Effector CD4-positive, alpha-beta T cell (primary cell): Measurements from ENCODE around the gene ASGR1.
A peak's percentile ranks its signal among the peaks of the same experiment; 100 is the strongest.
"Not testable (repeated sequence)": the region's sequence is repeated elsewhere in the genome, so short reads cannot be mapped to it uniquely, and the experiment has no call there.

Source experiments
- DNase-seq: peaks from one replicate; pipeline ENCODE4 v3.0.0-alpha.2; 2020

Gene ASGR1

DNA sequence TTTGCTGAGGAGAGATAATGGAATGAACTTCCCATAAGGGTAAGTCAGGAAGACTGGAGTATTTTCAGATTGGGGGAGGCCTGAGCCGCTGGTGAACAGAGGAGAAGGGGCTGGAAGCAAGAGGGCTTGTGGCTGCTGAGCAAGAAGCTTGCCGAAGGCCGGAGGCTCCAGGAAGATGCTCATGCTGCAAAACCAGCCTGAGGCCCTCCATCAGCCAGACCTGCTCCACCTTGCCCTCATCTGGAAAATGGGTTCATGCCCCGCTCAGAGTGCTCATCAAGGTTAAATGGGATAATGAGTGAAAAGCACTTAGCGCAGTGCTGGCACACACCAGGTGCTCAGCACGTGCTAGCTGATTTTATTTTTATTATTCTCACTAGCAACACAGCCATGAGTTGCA lies 5.5 kb upstream of the ASGR1 start:
- DNase-seq, result no peak

GRCh38 chr17:7184091-7184488 lies 4.9 kb upstream of the ASGR1 start:
- no peak for DNase-seq

DNA sequence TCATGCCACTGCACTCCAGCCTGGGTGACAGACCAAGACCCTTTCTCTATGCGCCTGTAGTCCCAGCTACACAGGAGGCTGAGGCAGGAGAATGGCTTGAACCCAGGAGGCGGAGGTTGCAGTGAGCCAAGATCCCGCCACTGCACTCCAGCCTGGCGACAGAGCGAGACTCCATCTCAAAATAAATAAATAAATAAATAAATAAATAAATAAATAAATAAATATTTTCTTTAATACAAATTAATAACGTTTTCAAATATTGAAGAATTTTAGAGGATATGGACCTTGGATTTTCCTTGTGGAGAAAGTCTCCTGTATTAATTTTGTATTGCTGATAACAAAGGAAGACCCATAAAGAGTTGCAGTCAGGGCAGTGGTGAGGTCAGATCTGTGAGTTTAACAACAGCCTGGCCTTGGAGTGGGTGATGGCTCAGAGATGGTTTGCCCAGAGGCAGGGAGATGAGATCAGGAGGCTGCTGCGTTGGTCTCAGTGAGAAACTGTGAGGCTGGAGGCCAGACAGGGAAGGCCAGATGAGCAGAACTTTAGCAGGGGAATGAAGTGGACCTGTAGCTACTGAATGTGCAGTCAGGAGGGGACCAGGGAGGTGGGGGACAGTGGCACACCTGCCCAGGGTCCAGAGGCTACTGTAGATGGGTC lies 4.4 kb upstream of the ASGR1 start:
- DNase-seq, result no peak

DNA sequence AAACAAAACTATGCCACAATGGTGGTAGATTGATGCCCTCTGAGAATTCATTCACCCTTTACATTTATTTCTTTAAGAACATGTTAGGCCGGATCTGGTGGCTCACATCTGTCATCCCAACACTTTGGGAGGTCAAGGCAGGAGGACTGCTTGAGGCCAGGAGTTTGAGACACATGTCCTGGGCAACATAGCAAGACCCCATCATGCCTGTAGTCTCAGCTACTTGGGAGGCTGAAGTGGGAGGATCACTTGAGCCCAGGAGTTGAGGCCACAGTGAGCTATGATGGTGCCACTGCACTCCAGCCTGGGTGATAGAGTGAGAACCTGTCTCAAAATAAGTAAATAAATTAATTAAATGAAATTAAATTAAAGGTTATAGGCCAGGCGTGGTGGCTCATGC lies 2.9 kb upstream of the ASGR1 start:
- DNase-seq, result not testable (repeated sequence)

- no peak for DNase-seq
These were observed 225 bp downstream of the ASGR1 start for GRCh38 chr17:7178973-7179316.

- no peak for DNase-seq
These were observed 1.2 kb downstream of the ASGR1 start for GRCh38 chr17:7177954-7178477.

DNA sequence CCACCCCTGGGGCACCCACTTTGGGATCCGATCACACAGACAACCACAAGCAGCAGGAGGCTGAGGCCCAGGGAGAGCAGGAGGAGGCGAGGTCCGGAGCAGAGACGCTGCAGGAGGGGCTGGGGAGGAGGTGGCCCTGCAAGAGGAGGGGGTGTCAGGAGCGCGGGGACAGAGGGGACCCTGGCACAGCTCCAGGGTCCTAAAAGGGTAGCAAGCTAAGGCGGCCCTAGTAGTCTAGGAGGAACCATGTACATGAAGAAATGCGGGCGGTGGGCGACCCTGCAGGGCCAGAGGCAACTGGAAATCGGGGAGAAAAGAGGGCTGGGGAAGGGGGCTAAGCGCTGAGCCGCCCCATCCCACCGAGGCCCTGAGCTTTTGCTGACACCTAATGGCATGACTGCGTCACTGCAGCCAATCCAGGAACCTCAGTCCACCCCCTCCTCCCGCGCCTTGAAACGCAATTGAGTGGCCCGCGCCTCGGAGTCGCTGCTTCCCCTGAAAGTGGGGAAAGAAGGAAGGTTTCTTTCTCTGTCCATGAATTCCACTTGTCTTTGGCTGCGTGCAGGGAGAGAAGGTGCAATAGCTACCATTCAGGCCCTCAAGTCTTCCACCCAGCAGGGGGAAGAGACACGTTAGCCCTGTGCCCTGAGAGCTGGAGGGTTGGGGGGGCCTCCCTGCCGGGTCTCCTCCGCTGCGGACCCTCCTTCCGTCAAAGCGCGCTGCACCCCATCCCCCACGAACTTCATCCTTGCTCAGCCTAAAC lies 1.8 kb downstream of the ASGR1 start:
- DNase-seq, result peak; percentile 56

GRCh38 chr17:7176841-7177190 lies 2.4 kb downstream of the ASGR1 start:
- DNase-seq, result no peak

- no peak for DNase-seq
These were observed 2.9 kb downstream of the ASGR1 start for GRCh38 chr17:7176107-7176840.

DNA sequence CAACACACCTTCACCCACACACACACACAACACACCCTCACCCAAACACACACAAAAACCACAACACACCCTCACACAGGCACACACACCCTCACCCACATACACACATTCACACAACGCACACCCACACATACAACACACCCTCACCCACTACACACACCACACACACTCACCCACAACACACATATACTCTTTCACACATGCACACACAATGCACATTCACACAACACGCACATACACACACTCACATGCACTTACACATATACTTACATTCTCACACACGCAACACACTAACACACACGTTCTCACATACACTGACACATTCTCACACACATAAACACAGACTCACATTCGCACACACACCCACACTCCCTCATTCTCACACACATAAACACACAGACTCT lies 3.8 kb downstream of the ASGR1 start:
- no peak for DNase-seq

DNA sequence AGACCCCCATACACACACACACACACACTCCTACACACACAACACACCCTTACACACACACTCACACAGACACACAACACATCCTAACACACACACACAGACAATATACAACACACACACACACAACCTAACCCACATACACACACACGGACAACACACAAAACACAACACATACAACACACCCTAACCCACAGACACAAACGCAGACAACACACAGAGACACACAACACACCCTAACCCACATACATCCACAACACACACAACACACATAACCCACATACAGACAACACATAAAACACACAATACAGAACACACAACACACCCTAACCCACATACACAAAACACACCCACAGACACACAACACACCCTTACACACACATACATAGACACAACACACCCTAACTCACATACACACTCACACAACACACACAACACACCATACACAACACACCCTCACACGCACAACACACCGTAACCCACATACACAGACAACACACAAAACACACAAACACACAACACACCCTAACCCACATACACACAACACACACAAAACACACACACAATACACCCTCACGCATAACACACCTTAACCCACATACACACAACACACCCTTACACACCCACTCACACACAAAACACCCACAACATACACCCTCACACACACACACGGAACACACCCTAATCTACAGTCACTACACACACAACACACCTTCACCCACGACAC lies 4.4 kb downstream of the ASGR1 start:
- DNase-seq, result no peak

GRCh38 chr17:7173687-7174602 lies 5.2 kb downstream of the ASGR1 start:
- peak; percentile 38 for DNase-seq

GRCh38 chr17:7172522-7173191 lies 6.5 kb downstream of the ASGR1 start:
- not testable (repeated sequence) for DNase-seq

DNA sequence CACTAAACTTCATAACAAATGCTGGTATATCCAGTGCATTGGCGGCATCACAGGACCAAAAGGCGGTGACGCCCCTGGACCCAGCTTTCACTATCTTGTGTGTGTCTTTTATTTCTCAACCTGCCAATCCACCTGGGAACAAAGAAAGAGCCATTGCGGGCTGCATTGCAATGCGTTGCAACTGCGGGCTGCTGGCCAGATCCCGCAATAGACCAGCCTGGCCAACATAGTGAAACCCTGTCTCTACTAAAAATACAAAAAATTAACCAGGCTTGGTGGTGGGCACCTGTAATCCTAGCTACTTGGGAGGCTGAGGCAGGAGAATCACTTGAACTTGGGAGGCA lies 9.6 kb downstream of the ASGR1 start:
- not testable (repeated sequence) for DNase-seq

DNA sequence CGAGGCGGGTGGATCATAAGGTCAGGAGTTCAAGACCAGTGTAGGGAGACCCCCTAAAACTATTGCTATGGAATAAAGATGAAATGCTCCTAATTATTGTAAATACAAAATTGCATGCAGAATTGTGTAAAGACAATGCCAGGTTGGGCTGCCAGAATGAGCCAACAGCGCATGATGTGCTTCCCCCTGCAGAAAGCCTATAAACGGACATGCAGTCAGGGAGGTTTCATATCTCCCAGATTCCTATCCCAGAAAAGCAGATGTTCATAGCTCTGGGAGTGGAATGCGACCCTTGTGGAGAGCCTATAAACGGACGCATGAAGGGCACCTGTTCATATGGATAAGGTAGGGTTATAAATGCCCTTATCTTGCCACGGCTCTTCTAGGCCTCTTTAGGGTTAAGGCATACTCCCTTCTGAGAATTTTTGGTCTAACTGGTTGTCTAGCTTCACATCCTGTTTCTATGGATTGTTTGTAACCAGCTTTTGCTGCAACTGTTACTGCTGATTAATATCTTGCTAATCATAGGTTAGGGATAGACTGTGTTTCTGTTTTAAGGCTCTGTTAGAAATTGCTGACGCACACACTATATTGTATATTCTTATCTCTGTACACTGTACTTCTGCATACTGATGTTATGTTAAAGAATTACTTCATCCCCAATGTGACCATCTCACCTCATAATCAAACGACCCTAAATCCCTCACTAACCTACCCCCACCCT lies 10.2 kb downstream of the ASGR1 start:
- not testable (repeated sequence) for DNase-seq

GRCh38 chr17:7167832-7168231 lies 11.3 kb downstream of the ASGR1 start:
- DNase-seq, result no peak

- no peak for DNase-seq
These were observed 12.3 kb downstream of the ASGR1 start for GRCh38 chr17:7166873-7167272.

DNA sequence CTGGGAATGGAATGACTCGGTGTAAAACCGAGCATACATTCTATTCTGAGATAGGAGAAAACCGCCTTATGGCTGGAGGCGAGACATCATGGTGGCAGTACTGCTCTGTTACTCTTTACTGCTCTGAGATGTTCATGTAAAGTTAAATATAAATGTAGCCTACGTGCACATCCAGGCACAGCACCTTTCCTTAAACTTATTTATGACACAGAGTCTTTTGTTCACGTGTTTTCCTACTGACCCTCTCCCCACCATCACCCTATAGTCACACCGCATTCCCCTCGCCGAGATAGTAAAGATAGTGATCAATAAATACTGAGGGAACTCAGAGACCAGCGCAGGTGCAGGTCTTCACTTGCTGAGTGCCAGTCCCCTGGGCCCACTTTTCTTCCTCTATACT lies 19.6 kb downstream of the ASGR1 start:
- not testable (repeated sequence) for DNase-seq

- DNase-seq, result not testable (repeated sequence)
These were observed 20.7 kb downstream of the ASGR1 start for GRCh38 chr17:7158424-7158823.

GRCh38 chr17:7156342-7156940 lies 22.7 kb downstream of the ASGR1 start:
- no peak for DNase-seq
